Muscle layer of duodenum (tissue), 2 donors: ENCODE results near the gene GRK5.

ENCODE experiments used
- H3K27ac ChIP-seq: one replicate; pipeline ENCODE4 v1.7.0; 2013; ENCODE audit warnings: mild to moderate bottlenecking, low read length
- H3K27me3 ChIP-seq: one replicate; pipeline ENCODE4 v1.7.0; 2013; ENCODE audit warnings: low read depth, mild to moderate bottlenecking, control low read depth, low read length
- H3K36me3 ChIP-seq, 2 donors: one replicate each; pipeline ENCODE4 v1.7.0; 2013; ENCODE audit warnings: low read length in 2 of 2, control low read depth in 1 of 2, mild to moderate bottlenecking in 1 of 2; ENCODE audit not compliant: insufficient read depth in 2 of 2, control insufficient read depth in 1 of 2
- H3K4me1 ChIP-seq, 2 donors: one replicate each; pipeline ENCODE4 v1.7.0; 2013; ENCODE audit warnings: low read length in 2 of 2, mild to moderate bottlenecking in 2 of 2, control low read depth in 1 of 2, moderate library complexity in 1 of 2; ENCODE audit not compliant: insufficient read depth in 2 of 2, control insufficient read depth in 1 of 2
- H3K4me3 ChIP-seq, 2 donors: one replicate each; pipeline ENCODE4 v1.7.0; 2013; ENCODE audit warnings: low read length in 2 of 2, low read depth in 1 of 2, mild to moderate bottlenecking in 1 of 2
- H3K9me3 ChIP-seq, 2 donors: one replicate each; pipeline ENCODE4 v1.7.0; 2013; ENCODE audit warnings: low read length in 2 of 2, control low read depth in 1 of 2, mild to moderate bottlenecking in 1 of 2; ENCODE audit not compliant: control insufficient read depth in 1 of 2
- donor health status: healthy.

The GRK5 gene

GRCh38 chr10:119323085-119324016, 116.0 kb downstream of the GRK5 start:
- Histone ChIP-seq H3K36me3 (peaks cover 0 to 6% of the 10 kb centered on the region in 2 donors), H3K27me3 (no peaks in the 10 kb centered on the region), H3K27ac (no peak overlapping the region), H3K4me3 (no peak overlapping the region), H3K9me3 (no peaks in the 10 kb centered on the region), H3K4me1 (no peaks in the 10 kb centered on the region)

- H3K4me3 ChIP-seq: no peak overlapping the region
- no peaks in the 10 kb centered on the region for H3K4me1 ChIP-seq
- H3K27me3 ChIP-seq: no peaks in the 10 kb centered on the region
- no peaks in the 10 kb centered on the region for H3K9me3 ChIP-seq
- H3K36me3 ChIP-seq: peaks cover 0 to 6% of the 10 kb centered on the region in 2 donors
- H3K27ac ChIP-seq: no peak overlapping the region
Observed at GRCh38 chr10:119325131-119325530, 117.8 kb downstream of the GRK5 start.

DNA sequence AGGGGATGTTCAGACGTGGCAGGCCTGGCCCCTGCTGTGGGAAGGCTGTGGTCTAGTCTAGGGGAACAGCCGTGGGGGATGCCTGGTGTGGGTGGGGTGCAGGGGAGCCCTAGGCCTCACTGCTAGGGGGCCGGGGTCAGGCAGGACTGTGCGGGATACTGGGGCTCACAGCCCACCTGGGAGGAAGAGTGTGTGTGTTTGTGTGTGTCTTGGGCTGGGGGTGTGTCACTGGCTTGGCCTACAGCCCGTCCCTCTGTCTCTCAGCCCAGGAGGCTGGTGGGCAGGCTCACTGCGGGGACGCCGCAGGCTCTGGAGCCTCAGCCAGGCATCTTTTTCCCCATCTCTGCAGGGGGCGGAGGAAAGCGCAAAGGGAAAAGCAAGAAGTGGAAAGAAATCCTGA, 118.8 kb downstream of the GRK5 start:
- Histone ChIP-seq H3K4me1 (no peaks in the 10 kb centered on the region), H3K27me3 (no peaks in the 10 kb centered on the region), H3K27ac (no peak overlapping the region), H3K9me3 (no peaks in the 10 kb centered on the region), H3K4me3 (no peak overlapping the region), H3K36me3 (peaks cover 0 to 6% of the 10 kb centered on the region in 2 donors)

DNA sequence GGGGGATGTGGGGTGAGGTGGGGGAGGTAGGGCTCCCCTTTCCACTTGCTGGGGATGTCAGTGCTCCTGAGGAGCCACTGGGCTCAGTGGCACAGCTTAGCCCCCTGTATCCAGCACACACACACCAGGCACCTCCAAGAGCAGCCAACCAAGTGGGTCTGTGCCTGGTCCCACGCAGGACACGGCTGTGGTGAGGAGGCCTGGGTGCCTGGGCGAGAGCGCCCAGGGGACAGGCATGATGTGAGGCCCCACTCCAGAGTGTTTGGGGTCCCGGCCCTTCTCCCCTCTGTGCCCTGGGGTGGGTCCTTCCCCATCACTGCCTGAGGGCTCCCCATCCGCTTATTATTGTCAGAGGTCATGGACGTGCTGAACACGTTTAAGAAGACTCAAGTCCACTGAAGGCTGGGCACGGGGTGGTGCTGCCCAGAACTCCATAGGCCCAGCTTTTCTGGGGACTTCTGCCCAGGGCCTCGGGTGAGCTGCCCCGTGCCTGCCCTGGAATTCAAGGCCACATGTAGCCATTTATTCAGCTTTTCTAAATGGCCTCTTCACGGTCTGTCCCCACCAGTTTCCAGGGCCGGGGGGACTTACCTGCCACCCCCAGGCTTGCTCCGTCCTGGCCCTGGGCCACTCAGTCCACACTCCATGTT, 119.8 kb downstream of the GRK5 start:
- Histone ChIP-seq H3K36me3 (peaks cover 0 to 6% of the 10 kb centered on the region in 2 donors), H3K27ac (no peak overlapping the region), H3K4me3 (no peak overlapping the region), H3K9me3 (no peaks in the 10 kb centered on the region), H3K27me3 (no peaks in the 10 kb centered on the region), H3K4me1 (no peaks in the 10 kb centered on the region)

- Histone ChIP-seq H3K36me3 (peaks cover 0 to 6% of the 10 kb centered on the region in 2 donors), H3K27ac (no peak overlapping the region), H3K27me3 (no peaks in the 10 kb centered on the region), H3K4me3 (no peak overlapping the region), H3K4me1 (no peaks in the 10 kb centered on the region), H3K9me3 (no peaks in the 10 kb centered on the region)
Observed at GRCh38 chr10:119328223-119328622, 120.9 kb downstream of the GRK5 start.

- no peak overlapping the region for H3K4me3 ChIP-seq
- no peaks in the 10 kb centered on the region for H3K4me1 ChIP-seq
- peaks cover 0 to 11% of the 10 kb centered on the region in 2 donors for H3K36me3 ChIP-seq
- H3K27me3 ChIP-seq: no peaks in the 10 kb centered on the region
- H3K27ac ChIP-seq: no peak overlapping the region
- no peaks in the 10 kb centered on the region for H3K9me3 ChIP-seq
Observed at GRCh38 chr10:119330342-119330741, 123.0 kb downstream of the GRK5 start.

DNA sequence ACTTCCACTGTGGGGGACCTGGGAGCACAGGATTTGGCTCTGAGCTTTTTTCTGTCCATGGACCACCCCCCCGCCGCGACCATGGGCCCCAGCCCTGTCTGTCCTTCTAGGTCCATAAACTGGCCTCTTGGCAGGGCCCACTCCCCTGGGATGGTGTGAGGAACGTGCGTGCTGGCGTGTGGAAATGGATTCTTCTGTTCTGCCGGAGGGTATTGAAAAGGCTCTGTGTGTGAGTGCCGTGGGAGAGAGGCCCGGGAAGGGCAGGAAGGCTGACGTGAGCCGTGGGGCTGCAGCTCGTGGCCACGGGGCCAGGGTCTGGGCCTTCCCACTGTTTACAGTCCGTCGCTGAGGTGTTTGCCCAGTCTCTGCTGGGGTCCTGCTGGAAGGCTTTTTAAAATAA, 123.7 kb downstream of the GRK5 start:
- peaks cover 0 to 4% of the 10 kb centered on the region in 2 donors for H3K4me1 ChIP-seq
- no peak overlapping the region for H3K27ac ChIP-seq
- H3K36me3 ChIP-seq: peaks cover 0 to 11% of the 10 kb centered on the region in 2 donors
- no peaks in the 10 kb centered on the region for H3K9me3 ChIP-seq
- H3K27me3 ChIP-seq: no peaks in the 10 kb centered on the region
- no peak overlapping the region for H3K4me3 ChIP-seq

DNA sequence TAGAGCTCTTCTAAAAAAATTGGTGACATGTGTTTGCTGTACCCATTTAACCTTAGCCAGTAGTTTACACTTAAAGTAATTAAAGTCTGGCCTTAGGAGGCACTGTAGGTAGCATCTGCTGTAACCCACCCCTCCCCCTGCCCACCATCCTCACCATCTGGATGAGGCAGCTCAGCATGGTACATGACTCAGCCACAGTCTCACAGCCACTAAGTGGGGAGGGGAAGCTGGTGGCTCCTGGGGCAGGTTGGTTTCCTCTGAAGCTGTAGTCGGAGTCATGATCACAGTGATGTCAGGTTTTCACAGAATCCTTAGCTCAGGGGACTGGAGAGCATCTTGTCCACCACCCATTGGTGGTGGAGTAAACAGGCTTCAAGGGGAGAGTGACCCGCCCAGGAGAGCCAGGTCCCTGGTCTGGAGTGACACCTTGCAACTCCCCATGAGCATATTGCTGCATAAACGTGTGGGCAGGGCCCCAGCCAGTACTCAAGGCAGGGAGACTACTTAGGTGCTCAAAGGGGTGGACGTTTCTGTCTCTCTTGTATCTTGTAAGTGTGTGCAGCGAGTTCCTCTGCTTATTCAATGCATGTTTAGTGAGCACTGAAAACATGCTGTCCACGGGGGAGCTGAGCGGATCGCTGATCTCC, 125.9 kb downstream of the GRK5 start:
- H3K27me3 ChIP-seq: no peaks in the 10 kb centered on the region
- H3K4me3 ChIP-seq: no peak overlapping the region
- H3K36me3 ChIP-seq: peaks cover 0 to 6% of the 10 kb centered on the region in 2 donors
- H3K4me1 ChIP-seq: peaks cover 0 to 6% of the 10 kb centered on the region in 2 donors
- H3K9me3 ChIP-seq: no peaks in the 10 kb centered on the region
- H3K27ac ChIP-seq: no peak overlapping the region

- Histone ChIP-seq H3K27ac (no peak overlapping the region), H3K4me3 (no peak overlapping the region), H3K27me3 (no peaks in the 10 kb centered on the region), H3K36me3 (peaks cover 0 to 6% of the 10 kb centered on the region in 2 donors), H3K9me3 (no peaks in the 10 kb centered on the region), H3K4me1 (peaks cover 0 to 7% of the 10 kb centered on the region in 2 donors)
Observed at GRCh38 chr10:119335671-119336353, 128.4 kb downstream of the GRK5 start.

GRCh38 chr10:119336599-119336998, 129.2 kb downstream of the GRK5 start:
- H3K9me3 ChIP-seq: no peaks in the 10 kb centered on the region
- no peaks in the 10 kb centered on the region for H3K27me3 ChIP-seq
- peaks cover 0 to 6% of the 10 kb centered on the region in 2 donors for H3K36me3 ChIP-seq
- no peak overlapping the region for H3K4me3 ChIP-seq
- peaks cover 0 to 15% of the 10 kb centered on the region in 2 donors for H3K4me1 ChIP-seq
- no peak overlapping the region for H3K27ac ChIP-seq

GRCh38 chr10:119337223-119337622, 129.9 kb downstream of the GRK5 start:
- Histone ChIP-seq H3K27ac (no peak overlapping the region), H3K27me3 (no peaks in the 10 kb centered on the region), H3K4me1 (peaks cover 0 to 21% of the 10 kb centered on the region in 2 donors), H3K9me3 (no peaks in the 10 kb centered on the region), H3K36me3 (peaks cover 0 to 6% of the 10 kb centered on the region in 2 donors), H3K4me3 (no peak overlapping the region)
